Liver (tissue), 3 donors: Measurements from ENCODE around the gene PGM1.

ENCODE experiments used
- ATF3 ChIP-seq: IDR thresholded peaks from 2 replicates; pipeline ENCODE4 v1.6.1; 2016; ENCODE audit warnings: antibody characterized with exemption
- FOXA1 ChIP-seq: IDR thresholded peaks from 2 replicates; pipeline ENCODE4 v1.6.1; 2016; ENCODE audit warnings: antibody characterized with exemption
- FOXA2 ChIP-seq: IDR thresholded peaks from 2 replicates; pipeline ENCODE4 v1.6.1; 2016; ENCODE audit warnings: antibody characterized with exemption
- HNF4A ChIP-seq, 2 donors: conservative IDR thresholded peaks; 2 replicates each; pipeline ENCODE4 v1.6.1; 2016; ENCODE audit warnings: antibody characterized with exemption in 2 of 2, mild to moderate bottlenecking in 2 of 2
- JUND ChIP-seq, 2 donors: IDR thresholded peaks; 2 replicates each; pipeline ENCODE4 v1.6.1; 2016; ENCODE audit warnings: antibody characterized with exemption in 2 of 2
- RAD21 ChIP-seq, 2 donors: IDR thresholded peaks; 2 replicates each; pipeline ENCODE4 v1.6.1; 2016; ENCODE audit warnings: antibody characterized with exemption in 2 of 2, mild to moderate bottlenecking in 2 of 2
- RXRA ChIP-seq, 2 donors: IDR thresholded peaks; 2 replicates each; pipeline ENCODE4 v1.6.1; 2017 to 2018; ENCODE audit warnings: antibody characterized with exemption in 2 of 2, mild to moderate bottlenecking in 1 of 2
- SP1 ChIP-seq: IDR thresholded peaks from 2 replicates; pipeline ENCODE4 v1.6.1; 2018; ENCODE audit warnings: antibody characterized with exemption, mild to moderate bottlenecking
- TAF1 ChIP-seq: conservative IDR thresholded peaks from 2 replicates; pipeline ENCODE4 v1.6.1; 2016; ENCODE audit warnings: antibody characterized with exemption, mild to moderate bottlenecking
- YY1 ChIP-seq: IDR thresholded peaks from 2 replicates; pipeline ENCODE4 v1.6.1; 2016; ENCODE audit warnings: antibody characterized with exemption, mild to moderate bottlenecking
- ZBTB33 ChIP-seq: IDR thresholded peaks from 2 replicates; pipeline ENCODE4 v1.6.1; 2016; ENCODE audit warnings: antibody characterized with exemption
- TF ChIP-seq, protein P1 (sequence below): fragments of 150-350 bp; IDR thresholded peaks from 2 replicates; pipeline ENCODE4 v1.5.1; 2017; ENCODE audit warnings: improper control_type of control experiment, low read depth, low read length; ENCODE audit not compliant: missing input control
- TF ChIP-seq, protein P2 (sequence below): IDR thresholded peaks from 2 replicates; pipeline ENCODE4 v1.6.1; 2016; ENCODE audit warnings: antibody characterized with exemption
- TF ChIP-seq, protein P3 (sequence below): IDR thresholded peaks from 2 replicates; pipeline ENCODE4 v1.6.1; 2016; ENCODE audit warnings: antibody characterized with exemption, mild to moderate bottlenecking
- donor health status: healthy.
- donor health status: healthy.

GRCh38 chr1:63641615-63642014 lies 48.4 kb downstream of the PGM1 start:
- no peak for TF ChIP-seq SP1
- TF ChIP-seq, protein P1, sequence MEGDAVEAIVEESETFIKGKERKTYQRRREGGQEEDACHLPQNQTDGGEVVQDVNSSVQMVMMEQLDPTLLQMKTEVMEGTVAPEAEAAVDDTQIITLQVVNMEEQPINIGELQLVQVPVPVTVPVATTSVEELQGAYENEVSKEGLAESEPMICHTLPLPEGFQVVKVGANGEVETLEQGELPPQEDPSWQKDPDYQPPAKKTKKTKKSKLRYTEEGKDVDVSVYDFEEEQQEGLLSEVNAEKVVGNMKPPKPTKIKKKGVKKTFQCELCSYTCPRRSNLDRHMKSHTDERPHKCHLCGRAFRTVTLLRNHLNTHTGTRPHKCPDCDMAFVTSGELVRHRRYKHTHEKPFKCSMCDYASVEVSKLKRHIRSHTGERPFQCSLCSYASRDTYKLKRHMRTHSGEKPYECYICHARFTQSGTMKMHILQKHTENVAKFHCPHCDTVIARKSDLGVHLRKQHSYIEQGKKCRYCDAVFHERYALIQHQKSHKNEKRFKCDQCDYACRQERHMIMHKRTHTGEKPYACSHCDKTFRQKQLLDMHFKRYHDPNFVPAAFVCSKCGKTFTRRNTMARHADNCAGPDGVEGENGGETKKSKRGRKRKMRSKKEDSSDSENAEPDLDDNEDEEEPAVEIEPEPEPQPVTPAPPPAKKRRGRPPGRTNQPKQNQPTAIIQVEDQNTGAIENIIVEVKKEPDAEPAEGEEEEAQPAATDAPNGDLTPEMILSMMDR = no peak
- TF ChIP-seq RAD21 (IDR thresholded peaks at IDR 0.05) = no peak
- TF ChIP-seq JUND (IDR thresholded peaks at IDR 0.05) = no peak
- TF ChIP-seq, protein P2, sequence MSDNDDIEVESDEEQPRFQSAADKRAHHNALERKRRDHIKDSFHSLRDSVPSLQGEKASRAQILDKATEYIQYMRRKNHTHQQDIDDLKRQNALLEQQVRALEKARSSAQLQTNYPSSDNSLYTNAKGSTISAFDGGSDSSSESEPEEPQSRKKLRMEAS = no peak
- no peak for TF ChIP-seq YY1
- TF ChIP-seq ATF3 = no peak
- TF ChIP-seq, protein P3, sequence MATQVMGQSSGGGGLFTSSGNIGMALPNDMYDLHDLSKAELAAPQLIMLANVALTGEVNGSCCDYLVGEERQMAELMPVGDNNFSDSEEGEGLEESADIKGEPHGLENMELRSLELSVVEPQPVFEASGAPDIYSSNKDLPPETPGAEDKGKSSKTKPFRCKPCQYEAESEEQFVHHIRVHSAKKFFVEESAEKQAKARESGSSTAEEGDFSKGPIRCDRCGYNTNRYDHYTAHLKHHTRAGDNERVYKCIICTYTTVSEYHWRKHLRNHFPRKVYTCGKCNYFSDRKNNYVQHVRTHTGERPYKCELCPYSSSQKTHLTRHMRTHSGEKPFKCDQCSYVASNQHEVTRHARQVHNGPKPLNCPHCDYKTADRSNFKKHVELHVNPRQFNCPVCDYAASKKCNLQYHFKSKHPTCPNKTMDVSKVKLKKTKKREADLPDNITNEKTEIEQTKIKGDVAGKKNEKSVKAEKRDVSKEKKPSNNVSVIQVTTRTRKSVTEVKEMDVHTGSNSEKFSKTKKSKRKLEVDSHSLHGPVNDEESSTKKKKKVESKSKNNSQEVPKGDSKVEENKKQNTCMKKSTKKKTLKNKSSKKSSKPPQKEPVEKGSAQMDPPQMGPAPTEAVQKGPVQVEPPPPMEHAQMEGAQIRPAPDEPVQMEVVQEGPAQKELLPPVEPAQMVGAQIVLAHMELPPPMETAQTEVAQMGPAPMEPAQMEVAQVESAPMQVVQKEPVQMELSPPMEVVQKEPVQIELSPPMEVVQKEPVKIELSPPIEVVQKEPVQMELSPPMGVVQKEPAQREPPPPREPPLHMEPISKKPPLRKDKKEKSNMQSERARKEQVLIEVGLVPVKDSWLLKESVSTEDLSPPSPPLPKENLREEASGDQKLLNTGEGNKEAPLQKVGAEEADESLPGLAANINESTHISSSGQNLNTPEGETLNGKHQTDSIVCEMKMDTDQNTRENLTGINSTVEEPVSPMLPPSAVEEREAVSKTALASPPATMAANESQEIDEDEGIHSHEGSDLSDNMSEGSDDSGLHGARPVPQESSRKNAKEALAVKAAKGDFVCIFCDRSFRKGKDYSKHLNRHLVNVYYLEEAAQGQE = no peak
- TF ChIP-seq HNF4A (conservative IDR thresholded peaks at IDR 0.05) = no peak
- TF ChIP-seq TAF1 = no peak
- TF ChIP-seq RXRA (IDR thresholded peaks at IDR 0.05) = no peak
- no peak for TF ChIP-seq FOXA2
- no peak for TF ChIP-seq FOXA1
- no peak for TF ChIP-seq ZBTB33
